Prostate gland (tissue), 2 donors: ENCODE results near the gene RNF223. TPM values are rescaled to one million over a fixed set of nuclear protein-coding genes. Genes with fewer than 3 reads are reported as not detected.

Experiments used
- DNase-seq: peaks from one replicate; pipeline ENCODE4 v3.0.0-alpha.2; 2019; ENCODE audit warnings: low spot score
- H3K27ac ChIP-seq, 2 donors: fragments of 200-600 bp; sonication (generic); 2 replicates each; pipeline ENCODE4 v1.5.1; 2017 to 2019
- H3K27me3 ChIP-seq: fragments of 200-600 bp; sonication (generic); replicated peaks from 2 replicates; pipeline ENCODE4 v1.5.1; 2019; ENCODE audit not compliant: insufficient read depth
- H3K36me3 ChIP-seq, 2 donors: fragments of 200-600 bp; sonication (generic); 1 replicate in 1 of 2; 2 replicates in 1 of 2; pipeline versions ENCODE4 v1.5.1 to v1.8.1; 2017 to 2019
- H3K4me1 ChIP-seq: fragments of 200-600 bp; sonication (generic); replicated peaks from 2 replicates; pipeline ENCODE4 v1.5.1; 2019
- H3K4me3 ChIP-seq, 2 donors: fragments of 200-600 bp; sonication (generic); 2 replicates each; pipeline ENCODE4 v1.5.1; 2017 to 2019
- H3K9me3 ChIP-seq: fragments of 200-600 bp; sonication (generic); 2 replicates; pipeline ENCODE4 v1.5.1; 2017
- POLR2A ChIP-seq: fragments of 450-650 bp; IDR thresholded peaks from one replicate; pipeline ENCODE4 v1.6.1; 2016; ENCODE audit warnings: antibody characterized with exemption, mild to moderate bottlenecking
- POLR2AphosphoS5 ChIP-seq: sonication (generic); formaldehyde crosslinking; IDR thresholded peaks from one replicate; pipeline ENCODE4 v1.6.1; 2017; ENCODE audit warnings: antibody characterized with exemption
- WGBS: methylation state at CpG from one replicate; pipeline ENCODE4 v1.1.5; 2018; 5-methylcytosine and 5-hydroxymethylcytosine counted together
- intact Hi-C: fragments of 100-400 bp; cut with DNase I; formaldehyde crosslinking; loops from one replicate; pipeline ENCODE4 v1.14.2; 2022
- total RNA-seq, 2 donors: library from RNA; depleted of rRNA; stranded (reverse); fragments of >200 nt; gene quantifications; one replicate each; pipeline ENCODE4 v1.1.0, GENCODE V29; 2016
- TF ChIP-seq, protein P1 (sequence below), 4 experiments: fragments of 200-600 bp in 2 of 4; fragments of 450-650 bp in 2 of 4; sonication (generic) in 2 of 4; IDR thresholded peaks; 1 replicate in 3 of 4; 2 replicates in 1 of 4; pipeline ENCODE4 v1.5.1; 2016 to 2019; ENCODE audit warnings: antibody characterized with exemption in 4 of 4, mild to moderate bottlenecking in 2 of 4, moderate library complexity in 2 of 4

RNF223 gene
- total RNA-seq, 2 donors from 2014 or later, result 1.4 to 1.8 TPM

DNA sequence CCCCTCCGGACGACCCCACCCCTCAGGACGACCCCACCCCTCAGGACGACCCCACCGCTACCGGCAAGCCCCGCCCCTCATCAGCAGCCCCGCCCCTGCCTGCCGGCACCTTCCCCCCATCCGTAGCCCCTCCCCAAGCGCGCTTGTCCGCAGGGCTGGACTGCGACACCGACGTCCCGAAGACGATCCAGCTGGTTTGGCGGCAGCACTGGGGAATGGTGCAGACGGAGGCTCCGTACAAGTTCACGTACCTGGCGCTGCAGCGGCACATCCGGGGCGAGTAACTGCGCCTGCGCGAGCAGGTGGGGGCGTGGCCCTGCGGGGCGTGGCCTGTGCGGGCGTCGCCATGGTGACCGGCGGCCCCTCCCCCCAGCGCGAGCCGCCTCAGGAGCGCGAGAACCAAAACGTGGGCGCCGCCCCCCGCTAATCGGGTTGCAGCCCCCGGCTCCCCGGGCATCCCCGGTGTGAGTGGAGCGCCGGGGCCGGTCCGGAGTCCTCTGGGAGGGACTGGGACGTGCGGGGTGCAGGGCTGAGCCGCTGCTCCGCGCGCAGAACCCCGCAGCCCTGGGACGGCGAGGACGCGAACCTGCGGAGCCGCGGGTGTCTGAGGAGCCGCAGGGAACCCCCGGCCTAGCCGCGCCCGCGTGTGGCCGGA lies 4.9 kb downstream of the RNF223 start:
- H3K36me3 ChIP-seq, result no peaks in the 10 kb centered on the region
- DNase-seq, result peak; percentile 85
- peaks cover 2% of the 10 kb centered on the region for H3K4me1 ChIP-seq
- TF ChIP-seq, protein P1, sequence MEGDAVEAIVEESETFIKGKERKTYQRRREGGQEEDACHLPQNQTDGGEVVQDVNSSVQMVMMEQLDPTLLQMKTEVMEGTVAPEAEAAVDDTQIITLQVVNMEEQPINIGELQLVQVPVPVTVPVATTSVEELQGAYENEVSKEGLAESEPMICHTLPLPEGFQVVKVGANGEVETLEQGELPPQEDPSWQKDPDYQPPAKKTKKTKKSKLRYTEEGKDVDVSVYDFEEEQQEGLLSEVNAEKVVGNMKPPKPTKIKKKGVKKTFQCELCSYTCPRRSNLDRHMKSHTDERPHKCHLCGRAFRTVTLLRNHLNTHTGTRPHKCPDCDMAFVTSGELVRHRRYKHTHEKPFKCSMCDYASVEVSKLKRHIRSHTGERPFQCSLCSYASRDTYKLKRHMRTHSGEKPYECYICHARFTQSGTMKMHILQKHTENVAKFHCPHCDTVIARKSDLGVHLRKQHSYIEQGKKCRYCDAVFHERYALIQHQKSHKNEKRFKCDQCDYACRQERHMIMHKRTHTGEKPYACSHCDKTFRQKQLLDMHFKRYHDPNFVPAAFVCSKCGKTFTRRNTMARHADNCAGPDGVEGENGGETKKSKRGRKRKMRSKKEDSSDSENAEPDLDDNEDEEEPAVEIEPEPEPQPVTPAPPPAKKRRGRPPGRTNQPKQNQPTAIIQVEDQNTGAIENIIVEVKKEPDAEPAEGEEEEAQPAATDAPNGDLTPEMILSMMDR (IDR thresholded peaks at IDR 0.05), result peak in 1 of 4 experiments; percentile 16
- peak; percentile 69 for TF ChIP-seq POLR2A
- peak; percentile 83 for TF ChIP-seq POLR2AphosphoS5
- WGBS, result 7% methylated on average over 24 of the region's 75 CpGs
- no peaks in the 10 kb centered on the region for H3K9me3 ChIP-seq
- H3K27ac ChIP-seq, result peak overlapping the region; percentile 61 to 72
- intact Hi-C loops, result no loop called here
- peak overlapping the region; percentile 37 to 42 for H3K4me3 ChIP-seq
- no peaks in the 10 kb centered on the region for H3K27me3 ChIP-seq

DNA sequence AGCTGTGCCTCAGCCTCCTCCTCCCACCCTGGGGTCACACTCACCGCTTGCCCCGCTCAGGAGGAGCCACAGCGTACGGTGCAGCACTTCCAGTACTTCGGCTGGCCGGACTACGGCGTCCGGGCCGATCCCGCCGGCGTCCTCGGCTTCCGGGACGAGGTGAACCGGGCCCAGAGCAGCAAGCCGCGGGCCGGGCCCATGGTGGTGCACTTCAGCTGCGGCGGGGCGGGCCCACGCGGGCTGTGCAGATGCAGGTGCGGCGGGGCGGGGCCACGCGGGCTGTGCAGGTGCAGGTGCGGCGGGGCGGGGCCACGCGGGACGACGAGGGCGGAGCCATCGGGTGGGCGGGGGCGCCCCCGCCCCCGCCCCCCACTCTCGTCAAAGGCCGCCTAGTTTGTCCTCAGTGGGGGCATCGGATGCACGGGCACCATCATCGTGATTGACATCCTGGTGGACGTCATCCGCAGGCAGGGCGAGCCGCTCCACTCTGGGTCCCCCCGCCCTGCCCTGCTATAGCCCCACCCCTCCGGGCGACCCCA lies 5.5 kb downstream of the RNF223 start:
- Histone ChIP-seq H3K27me3 (no peaks in the 10 kb centered on the region), H3K4me1 (peaks cover 2% of the 10 kb centered on the region), H3K27ac (peak overlapping the region; percentile 61 to 72), H3K4me3 (peak overlapping the region; percentile 37 to 42), H3K9me3 (no peaks in the 10 kb centered on the region), H3K36me3 (no peaks in the 10 kb centered on the region)
- no peak for DNase-seq
- WGBS, result 3% methylated on average over 35 of the region's 55 CpGs
- intact Hi-C loops, result no loop called here
- TF ChIP-seq POLR2A, result no peak
- TF ChIP-seq POLR2AphosphoS5, result no peak
- TF ChIP-seq, protein P1 (IDR thresholded peaks at IDR 0.05), result no peak

DNA sequence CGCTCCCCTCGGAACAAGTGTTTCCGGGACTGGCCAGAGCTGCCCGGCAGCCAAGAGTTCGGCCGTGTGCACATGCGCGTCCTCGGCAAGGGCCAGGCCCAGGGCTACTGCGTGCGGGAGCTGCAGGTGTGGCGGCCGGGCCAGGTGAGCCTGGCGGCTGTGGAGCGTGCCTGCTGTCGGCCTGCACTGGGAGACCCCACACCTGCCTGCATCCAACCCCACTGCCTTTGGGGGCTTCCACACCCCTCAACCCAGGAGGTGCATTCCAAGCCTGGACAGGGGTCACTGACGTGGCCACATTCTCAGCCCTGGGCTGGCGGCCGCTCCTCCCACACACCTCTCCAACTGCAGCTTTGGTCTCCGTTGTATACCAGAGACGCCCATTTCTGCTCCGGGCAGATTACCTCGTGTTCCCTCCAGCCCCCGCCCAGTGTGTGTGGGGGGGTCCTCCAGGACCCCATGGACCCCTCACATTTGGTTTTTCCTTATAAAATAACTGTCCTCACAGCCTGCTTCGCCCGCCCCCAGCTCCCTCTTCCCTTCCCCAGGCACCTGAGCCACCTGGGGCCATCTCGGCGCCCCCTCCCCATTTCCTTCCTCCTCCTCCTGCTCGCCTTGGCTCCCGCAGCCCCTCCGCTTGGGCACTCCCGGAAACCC lies 6.1 kb downstream of the RNF223 start:
- Histone ChIP-seq H3K9me3 (no peaks in the 10 kb centered on the region), H3K4me1 (peaks cover 2% of the 10 kb centered on the region), H3K27me3 (no peaks in the 10 kb centered on the region), H3K4me3 (no peak overlapping the region), H3K36me3 (no peaks in the 10 kb centered on the region), H3K27ac (no peak overlapping the region)
- intact Hi-C loops, result no loop called here
- TF ChIP-seq, protein P1 (IDR thresholded peaks at IDR 0.05), result no peak
- TF ChIP-seq POLR2A (no peak), POLR2AphosphoS5 (no peak)
- 53% methylated on average over 31 of the region's 32 CpGs for WGBS
- no peak for DNase-seq

DNA sequence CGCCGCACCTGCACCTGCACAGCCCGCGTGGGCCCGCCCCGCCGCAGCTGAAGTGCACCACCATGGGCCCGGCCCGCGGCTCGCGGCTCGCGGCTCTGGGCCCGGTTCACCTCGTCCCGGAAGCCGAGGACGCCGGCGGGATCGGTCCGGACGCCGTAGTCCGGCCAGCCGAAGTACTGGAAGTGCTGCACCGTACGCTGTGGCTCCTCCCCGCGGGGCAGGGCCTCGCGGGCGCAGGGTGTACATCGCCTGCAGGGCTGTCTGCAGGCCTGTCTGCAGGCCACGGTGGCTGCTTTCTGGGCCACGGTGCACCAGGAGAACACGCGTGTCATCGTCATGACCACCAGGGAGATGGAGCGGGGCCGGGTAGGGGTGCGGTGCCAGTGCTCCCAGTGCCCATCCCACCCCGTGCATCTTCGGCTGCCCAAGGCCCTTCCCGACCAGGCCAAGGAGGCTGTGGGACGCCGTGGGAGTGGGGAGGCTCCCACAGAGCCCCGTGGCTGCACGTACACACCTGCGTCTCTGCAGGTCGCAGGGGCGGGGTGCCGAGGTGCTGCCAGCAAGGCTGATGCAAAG lies 6.7 kb downstream of the RNF223 start:
- no peak overlapping the region for H3K27ac ChIP-seq
- H3K9me3 ChIP-seq, result no peaks in the 10 kb centered on the region
- no peak for DNase-seq
- no peaks in the 10 kb centered on the region for H3K27me3 ChIP-seq
- 89% methylated on average over 40 of the region's 54 CpGs for WGBS
- peaks cover 3% of the 10 kb centered on the region for H3K4me1 ChIP-seq
- H3K4me3 ChIP-seq, result no peak overlapping the region
- TF ChIP-seq POLR2A (no peak), POLR2AphosphoS5 (no peak)
- TF ChIP-seq, protein P1 (IDR thresholded peaks at IDR 0.05), result no peak
- no peaks in the 10 kb centered on the region for H3K36me3 ChIP-seq
- intact Hi-C loops, result no loop called here
